GM23338 (cell line): ENCODE measurements around the gene DYNLL2. TPM values are rescaled to one million over a fixed set of nuclear protein-coding genes. Genes with fewer than 3 reads are reported as not detected.

ENCODE experiments used
- ATAC-seq: fragments of 200-7000 bp; cut with Tn5 transposase; 3 replicates; pipeline ENCODE4 v1.9.1; 2020
- DNase-seq: peaks from one replicate; pipeline ENCODE4 v3.0.0-alpha.2; 2015; ENCODE audit warnings: low spot score
- H2AFZ ChIP-seq: fragments of 200-600 bp; sonication (generic); 2 replicates; pipeline ENCODE4 v1.8.0; 2016; ENCODE audit warnings: antibody characterized with exemption, mild to moderate bottlenecking, moderate library complexity
- H3F3A ChIP-seq: fragments of 200-600 bp; sonication (generic); replicated peaks from 2 replicates; pipeline ENCODE4 v1.8.0; 2017; ENCODE audit warnings: antibody characterized with exemption, mixed run types, low read depth
- H3K27ac ChIP-seq: fragments of 200-600 bp; sonication (generic); 2 replicates; pipeline ENCODE4 v1.6.1; 2016; ENCODE audit warnings: low read depth
- H3K27me3 ChIP-seq: fragments of 200-600 bp; sonication (generic); 2 replicates; pipeline ENCODE4 v1.8.0; 2016; ENCODE audit warnings: mild to moderate bottlenecking, mixed run types, moderate library complexity; ENCODE audit not compliant: insufficient read depth
- H3K36me3 ChIP-seq: fragments of 200-600 bp; sonication (generic); 2 replicates; pipeline ENCODE4 v1.8.0; 2016; ENCODE audit warnings: mild to moderate bottlenecking; ENCODE audit not compliant: insufficient read depth
- H3K4me1 ChIP-seq: fragments of 200-600 bp; sonication (generic); 2 replicates; pipeline ENCODE4 v1.8.0; 2016; ENCODE audit warnings: mild to moderate bottlenecking, moderate library complexity; ENCODE audit not compliant: insufficient read depth
- H3K4me2 ChIP-seq: fragments of 200-600 bp; sonication (generic); 2 replicates; pipeline ENCODE4 v1.7.1; 2017; ENCODE audit warnings: mixed run types
- H3K4me3 ChIP-seq: fragments of 200-600 bp; sonication (generic); 2 replicates; pipeline ENCODE4 v1.6.1; 2016; ENCODE audit warnings: mixed run types
- H3K79me2 ChIP-seq: fragments of 200-600 bp; sonication (generic); replicated peaks from 2 replicates; pipeline ENCODE4 v1.8.0; 2017; ENCODE audit warnings: mild to moderate bottlenecking; ENCODE audit not compliant: insufficient read depth
- H3K9me2 ChIP-seq: fragments of 200-600 bp; sonication (generic); 2 replicates; pipeline ENCODE4 v1.8.0; 2017; ENCODE audit not compliant: insufficient read depth
- H4K20me1 ChIP-seq: fragments of 200-600 bp; sonication (generic); replicated peaks from 2 replicates; pipeline ENCODE4 v1.8.0; 2017; ENCODE audit warnings: mild to moderate bottlenecking; ENCODE audit not compliant: insufficient read depth
- H3K27ac Mint-ChIP-seq: 2 replicates; pipeline ENCODE4 v1.8.0; 2020; ENCODE audit warnings: inconsistent platforms, mild to moderate bottlenecking, moderate library complexity, mixed read lengths
- H3K27me3 Mint-ChIP-seq: 3 replicates; pipeline ENCODE4 v1.8.0; 2022; ENCODE audit warnings: low read depth, mild to moderate bottlenecking, moderate library complexity, mixed read lengths, inconsistent platforms; ENCODE audit not compliant: insufficient read depth, poor library complexity
- H3K36me3 Mint-ChIP-seq: 3 replicates; pipeline ENCODE4 v1.8.0; 2021; ENCODE audit warnings: low read depth, mild to moderate bottlenecking, inconsistent platforms, moderate library complexity, mixed read lengths
- H3K4me1 Mint-ChIP-seq: 3 replicates; pipeline ENCODE4 v1.8.0; 2020; ENCODE audit warnings: mild to moderate bottlenecking, inconsistent platforms, mixed read lengths
- H3K4me3 Mint-ChIP-seq: 3 replicates; pipeline ENCODE4 v1.8.0; 2021; ENCODE audit warnings: moderate library complexity, mild to moderate bottlenecking, inconsistent platforms, mixed read lengths
- H3K9me3 Mint-ChIP-seq: 3 replicates; pipeline ENCODE4 v1.8.0; 2020; ENCODE audit warnings: moderate library complexity, mild to moderate bottlenecking, inconsistent platforms, mixed read lengths
- CREB1 ChIP-seq: fragments of 250-450 bp; sonication (Bioruptor Pico); IDR thresholded peaks from 2 replicates; pipeline ENCODE4 v1.5.0; 2020; ENCODE audit warnings: low read depth, mild to moderate bottlenecking, moderate library complexity
- ETS1 ChIP-seq: IDR thresholded peaks from 2 replicates; pipeline ENCODE4 v1.6.1; 2016; ENCODE audit warnings: antibody characterized with exemption
- EZH2 ChIP-seq: fragments of 200-600 bp; sonication (generic); IDR thresholded peaks from one replicate; pipeline ENCODE4 v1.8.0; 2017; ENCODE audit warnings: antibody characterized with exemption, mild to moderate bottlenecking, low read depth; ENCODE audit not compliant: unreplicated experiment
- EZH2phosphoT487 ChIP-seq: fragments of 200-600 bp; sonication (generic); IDR thresholded peaks from one replicate; pipeline ENCODE4 v1.8.1; 2018; ENCODE audit warnings: antibody characterized with exemption; ENCODE audit not compliant: unreplicated experiment
- JUNB ChIP-seq: IDR thresholded peaks from one replicate; pipeline ENCODE4 v1.6.1; 2016; ENCODE audit warnings: antibody characterized with exemption; ENCODE audit not compliant: unreplicated experiment
- NANOG ChIP-seq: IDR thresholded peaks from 2 replicates; pipeline ENCODE4 v1.6.1; 2016; ENCODE audit warnings: antibody characterized with exemption, borderline replicate concordance
- POLR2AphosphoS5 ChIP-seq: IDR thresholded peaks from 2 replicates; pipeline ENCODE4 v1.6.1; 2016; ENCODE audit warnings: antibody characterized with exemption, low read depth
- STAT1 ChIP-seq: IDR thresholded peaks from one replicate; pipeline ENCODE4 v1.6.1; 2016; ENCODE audit warnings: antibody characterized with exemption; ENCODE audit not compliant: unreplicated experiment
- ZNF331 ChIP-seq: fragments of 250-450 bp; sonication (Bioruptor Pico); IDR thresholded peaks from 2 replicates; pipeline ENCODE4 v1.5.0; 2020; ENCODE audit warnings: low read depth, mild to moderate bottlenecking, moderate library complexity
- ZNF462 ChIP-seq: fragments of 250-450 bp; sonication (Bioruptor Pico); IDR thresholded peaks from 2 replicates; pipeline ENCODE4 v1.5.0; 2020; ENCODE audit warnings: mild to moderate bottlenecking, moderate library complexity
- polyA plus RNA-seq: library from polyadenylated mRNA; unstranded; fragments of >200 nt; fragmentation: Nextera tagmentation; extraction: Ambion mirVana; gene quantifications from 2 replicates; pipeline ENCODE4 v1.2.1, GENCODE V29; 2016
- total RNA-seq: library from RNA; depleted of rRNA; stranded (reverse); fragments of >200 nt; shearing (Covaris generic); gene quantifications from 2 replicates; pipeline ENCODE4 v1.2.3, GENCODE V29; 2014

Gene DYNLL2
- total and polyA plus RNA-seq, 2 experiments from 2014 or later, result 5.1 to 30.0 TPM

GRCh38 chr17:58113947-58114346 is 30.7 kb downstream of the DYNLL2 start:
- DNase-seq (no peak), ATAC-seq (no peak)
- Histone ChIP-seq H3K27me3 (no peaks in the 10 kb centered on the region), H3K27ac (no peak overlapping the region), H3F3A (no peaks in the 10 kb centered on the region), H3K9me2 (no peaks in the 10 kb centered on the region), H3K79me2 (no peaks in the 10 kb centered on the region), H3K4me3 (no peak overlapping the region), H4K20me1 (no peaks in the 10 kb centered on the region), H3K4me2 (no peak overlapping the region), H3K4me1 (no peaks in the 10 kb centered on the region), H2AFZ (no peak overlapping the region), H3K36me3 (no peaks in the 10 kb centered on the region)
- Mint-ChIP-seq H3K27ac (no peak overlapping the region), H3K4me3 (no peak overlapping the region), H3K9me3 (no peaks in the 10 kb centered on the region), H3K4me1 (no peaks in the 10 kb centered on the region), H3K27me3 (peaks cover 5% of the 10 kb centered on the region), H3K36me3 (no peaks in the 10 kb centered on the region)
- TF ChIP-seq ZNF462, result no peak
- no peak for TF ChIP-seq NANOG
- TF ChIP-seq STAT1, result no peak
- no peak for TF ChIP-seq CREB1 (CRISPR knock-in tag)
- no peak for TF ChIP-seq POLR2AphosphoS5
- no peak for TF ChIP-seq ZNF331
- no peak for TF ChIP-seq EZH2phosphoT487
- no peak for TF ChIP-seq EZH2
- no peak for TF ChIP-seq JUNB
- no peak for TF ChIP-seq ETS1
